Femur (tissue), 1 donor: ENCODE measurements around the gene TUBGCP6.
"Not testable (repeated sequence)": the region's sequence is repeated elsewhere in the genome, so short reads cannot be mapped to it uniquely, and the experiment has no call there.

Source experiments
- DNase-seq: peaks from one replicate; pipeline ENCODE4 v3.0.0-alpha.2; 2017

The TUBGCP6 gene

GRCh38 chr22:50209893-50210292 is 34.9 kb downstream of the TUBGCP6 start:
- DNase-seq, result peak; percentile 71

GRCh38 chr22:50208939-50209892 is 35.6 kb downstream of the TUBGCP6 start:
- peak; percentile 31 for DNase-seq

GRCh38 chr22:50208430-50208938 is 36.3 kb downstream of the TUBGCP6 start:
- DNase-seq, result peak; percentile 32

GRCh38 chr22:50207383-50208140 is 37.3 kb downstream of the TUBGCP6 start:
- DNase-seq, result peak; percentile 64

- DNase-seq, result peak; percentile 43
Measured at GRCh38 chr22:50206599-50206998, 38.2 kb downstream of the TUBGCP6 start.

- DNase-seq, result peak; percentile 20
Measured at GRCh38 chr22:50205781-50206569, 38.8 kb downstream of the TUBGCP6 start.

- DNase-seq, result not testable (repeated sequence)
Measured at GRCh38 chr22:50204998-50205397, 39.8 kb downstream of the TUBGCP6 start.

GRCh38 chr22:50204571-50204970 is 40.3 kb downstream of the TUBGCP6 start:
- DNase-seq, result no peak

- DNase-seq, result no peak
Measured at GRCh38 chr22:50203288-50203687, 41.5 kb downstream of the TUBGCP6 start.

- DNase-seq, result no peak
Measured at GRCh38 chr22:50202130-50202666, 42.6 kb downstream of the TUBGCP6 start.

GRCh38 chr22:50201191-50202129 is 43.4 kb downstream of the TUBGCP6 start:
- DNase-seq, result no peak

- DNase-seq, result peak; percentile 97
Measured at GRCh38 chr22:50200461-50201190, 44.2 kb downstream of the TUBGCP6 start, which contains the start of gene SELENOO. TSS of gene SELENOO (plus strand) at chr22:50201011. CDS start at chr22:50201037, 26 bp downstream.

- no peak for DNase-seq
Measured at GRCh38 chr22:50199829-50200460, 44.9 kb downstream of the TUBGCP6 start.

- DNase-seq, result no peak
Measured at GRCh38 chr22:50199251-50199721, 45.5 kb downstream of the TUBGCP6 start.

GRCh38 chr22:50198624-50199017 is 46.2 kb downstream of the TUBGCP6 start:
- DNase-seq, result no peak

- DNase-seq, result no peak
Measured at GRCh38 chr22:50197856-50198623, 46.8 kb downstream of the TUBGCP6 start.

GRCh38 chr22:50197000-50197800 is 47.6 kb downstream of the TUBGCP6 start:
- no peak for DNase-seq

- no peak for DNase-seq
Measured at GRCh38 chr22:50196256-50196655, 48.6 kb downstream of the TUBGCP6 start.
